ENCODE data around the gene LIMS1. TPM values are rescaled to one million over a fixed set of nuclear protein-coding genes. Genes with fewer than 3 reads are reported as not detected.

Gene LIMS1
- polyA plus RNA-seq, 3 donors, result 44.0 to 130 (median 124) TPM

DNA sequence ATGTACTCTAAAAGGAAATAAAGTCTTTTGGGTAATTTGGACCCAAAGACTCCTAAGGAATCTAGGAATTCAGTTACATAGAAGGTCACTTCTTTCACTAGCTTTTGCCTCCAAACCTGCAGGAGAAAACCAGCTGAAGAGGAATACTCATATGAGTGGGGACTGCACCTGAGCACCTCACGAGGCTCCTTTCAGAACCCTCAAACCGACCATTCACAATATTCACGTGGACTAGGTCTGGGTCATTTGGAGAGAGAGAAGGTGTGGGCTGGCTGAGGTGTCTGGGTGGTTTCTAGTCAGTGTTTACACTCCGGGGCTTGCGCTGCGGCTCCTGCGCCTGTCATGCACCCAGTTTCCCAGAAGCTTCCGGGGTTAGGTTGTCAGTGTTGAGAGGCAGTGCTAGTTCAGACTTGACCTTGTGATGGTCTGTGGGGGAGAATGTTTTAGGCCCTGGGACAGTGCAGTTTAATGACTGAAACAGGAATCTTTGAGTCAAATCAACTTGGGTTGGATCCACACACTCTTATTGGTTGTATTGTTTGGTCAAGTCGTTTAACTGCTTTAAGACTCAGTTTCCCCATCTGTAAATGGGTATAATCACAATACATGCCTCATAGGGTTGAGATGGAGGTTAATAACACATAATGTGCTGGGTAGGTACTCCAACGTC lies 78.4 kb downstream of the LIMS1 start:
- H3K36me3 Mint-ChIP-seq, result peaks cover 56 to 59% of the 10 kb centered on the region in 2 donors
- Histone ChIP-seq H3K4me2 (replicated peaks; ENCODE audit: extremely low read depth, low read length, poor library complexity, severe bottlenecking) (no peak overlapping the region), H3K4me1 (ENCODE audit: control insufficient read depth in 1 of 2, insufficient read depth in 2 of 2, low read length in 2 of 2) (peaks cover 2 to 4% of the 10 kb centered on the region in 2 donors), H3K36me3 (replicated peaks in 1 of 2; ENCODE audit: control insufficient read depth in 1 of 2, insufficient read depth in 2 of 2, low read length in 2 of 2) (peaks cover 11 to 59% of the 10 kb centered on the region in 2 donors), H3K4me3 (replicated peaks in 1 of 3; ENCODE audit: low read depth in 2 of 3, low read length in 3 of 3) (no peak overlapping the region), H3K79me2 (ENCODE audit: insufficient read depth, low read length) (peaks cover 97% of the 10 kb centered on the region), H2AFZ (ENCODE audit: insufficient read depth, low read depth, low read length, poor library complexity, severe bottlenecking) (no peak overlapping the region), H4K20me1 (ENCODE audit: insufficient read depth, low read length) (peaks cover 88% of the 10 kb centered on the region), H3K9ac (ENCODE audit: insufficient read depth, low read length, poor library complexity, severe bottlenecking) (no peak overlapping the region), H3K27me3 (ENCODE audit: control insufficient read depth in 2 of 2, insufficient read depth in 2 of 2, low read length in 2 of 2) (no peaks in the 10 kb centered on the region), H3K9me3 (replicated peaks in 1 of 2; ENCODE audit: control insufficient read depth in 1 of 2, insufficient read depth in 1 of 2, low read length in 2 of 2) (no peaks in the 10 kb centered on the region), H3K27ac (ENCODE audit: low read depth in 1 of 2, low read length in 2 of 2) (peak overlapping the region in 1 of 2 donors; percentile 50)
- H3K27me3 Mint-ChIP-seq (ENCODE audit: low read depth in 3 of 3), result no peaks in the 10 kb centered on the region
- H3K4me3 Mint-ChIP-seq, result no peak overlapping the region
- intact Hi-C loops (cut with micrococcal nuclease), result no loop called here
- 88% methylated on average over 7 of the region's 10 CpGs for WGBS (ENCODE audit: insufficient coverage)
- H3K9me3 Mint-ChIP-seq, result no peaks in the 10 kb centered on the region
- TF ChIP-seq, protein P1, sequence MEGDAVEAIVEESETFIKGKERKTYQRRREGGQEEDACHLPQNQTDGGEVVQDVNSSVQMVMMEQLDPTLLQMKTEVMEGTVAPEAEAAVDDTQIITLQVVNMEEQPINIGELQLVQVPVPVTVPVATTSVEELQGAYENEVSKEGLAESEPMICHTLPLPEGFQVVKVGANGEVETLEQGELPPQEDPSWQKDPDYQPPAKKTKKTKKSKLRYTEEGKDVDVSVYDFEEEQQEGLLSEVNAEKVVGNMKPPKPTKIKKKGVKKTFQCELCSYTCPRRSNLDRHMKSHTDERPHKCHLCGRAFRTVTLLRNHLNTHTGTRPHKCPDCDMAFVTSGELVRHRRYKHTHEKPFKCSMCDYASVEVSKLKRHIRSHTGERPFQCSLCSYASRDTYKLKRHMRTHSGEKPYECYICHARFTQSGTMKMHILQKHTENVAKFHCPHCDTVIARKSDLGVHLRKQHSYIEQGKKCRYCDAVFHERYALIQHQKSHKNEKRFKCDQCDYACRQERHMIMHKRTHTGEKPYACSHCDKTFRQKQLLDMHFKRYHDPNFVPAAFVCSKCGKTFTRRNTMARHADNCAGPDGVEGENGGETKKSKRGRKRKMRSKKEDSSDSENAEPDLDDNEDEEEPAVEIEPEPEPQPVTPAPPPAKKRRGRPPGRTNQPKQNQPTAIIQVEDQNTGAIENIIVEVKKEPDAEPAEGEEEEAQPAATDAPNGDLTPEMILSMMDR (IDR thresholded peaks at IDR 0.05), result no peak
- H3K4me1 Mint-ChIP-seq, result peaks cover 43% of the 10 kb centered on the region
- DNase-seq, result no peak
- H3K27ac Mint-ChIP-seq, result peak overlapping the region; percentile 16 to 80 (median 66)

DNA sequence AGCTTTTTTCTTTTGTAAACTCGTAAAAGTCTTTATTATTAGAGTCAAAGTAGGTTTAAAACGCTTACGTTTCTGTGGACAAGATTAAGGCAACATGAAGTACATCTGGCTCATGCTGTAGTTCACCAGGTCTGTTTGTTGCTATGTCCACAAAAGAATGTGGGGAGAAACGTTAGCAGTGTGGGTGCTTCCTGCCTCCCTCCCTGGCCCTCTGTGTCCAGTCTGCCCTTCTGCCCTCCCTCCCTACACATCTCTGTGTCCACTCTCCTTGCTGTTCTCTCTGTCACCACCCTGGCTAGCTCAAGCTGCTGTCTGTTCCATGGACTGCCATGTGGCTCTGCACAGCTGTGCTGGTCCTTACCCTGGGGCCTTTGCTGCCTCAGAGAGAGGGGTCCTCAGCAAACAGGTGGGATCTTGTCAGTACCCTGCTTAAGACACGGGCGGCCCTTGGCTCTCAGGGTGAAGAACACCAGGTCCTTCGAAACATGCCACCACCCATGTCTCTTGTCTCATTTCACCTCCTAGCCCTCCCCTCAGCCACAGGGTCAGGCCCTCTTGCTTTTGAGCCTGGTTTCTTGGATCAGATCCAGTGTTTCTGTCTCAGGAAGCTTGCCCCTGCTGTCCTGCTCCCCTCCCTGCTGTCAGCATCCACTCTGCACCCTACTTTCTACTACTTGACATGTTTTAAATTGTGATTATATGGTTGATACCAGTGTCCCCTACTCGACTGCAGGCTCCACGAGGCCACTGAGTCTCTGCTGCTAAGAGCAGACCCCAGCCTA lies 79.2 kb downstream of the LIMS1 start:
- peak overlapping the region in 6 of 7 donors; percentile 54 to 90 (median 80) for H3K27ac Mint-ChIP-seq
- WGBS (ENCODE audit: insufficient coverage), result 92% methylated on average over 8 of the region's 9 CpGs

More for the DNA sequence above, 79.2 kb downstream of the LIMS1 start:
- peaks cover 88% of the 10 kb centered on the region for H4K20me1 ChIP-seq (ENCODE audit: insufficient read depth, low read length)
- H3K27ac ChIP-seq (ENCODE audit: low read depth in 1 of 2, low read length in 2 of 2), result peak overlapping the region in 1 of 2 donors; percentile 49
- Mint-ChIP-seq H3K4me1 (peaks cover 48% of the 10 kb centered on the region), H3K36me3 (peaks cover 54 to 55% of the 10 kb centered on the region in 2 donors), H3K4me3 (no peak overlapping the region), H3K9me3 (no peaks in the 10 kb centered on the region), H3K27me3 (ENCODE audit: low read depth in 3 of 3) (no peaks in the 10 kb centered on the region)
- no peaks in the 10 kb centered on the region for H3K9me3 ChIP-seq (replicated peaks in 1 of 2; ENCODE audit: control insufficient read depth in 1 of 2, insufficient read depth in 1 of 2, low read length in 2 of 2)
- peaks cover 97% of the 10 kb centered on the region for H3K79me2 ChIP-seq (ENCODE audit: insufficient read depth, low read length)
- DNase-seq, result no peak
- H3K4me1 ChIP-seq (ENCODE audit: control insufficient read depth in 1 of 2, insufficient read depth in 2 of 2, low read length in 2 of 2), result peaks cover 2 to 10% of the 10 kb centered on the region in 2 donors
- intact Hi-C loops (cut with micrococcal nuclease), result no loop called here
- no peaks in the 10 kb centered on the region for H3K27me3 ChIP-seq (ENCODE audit: control insufficient read depth in 2 of 2, insufficient read depth in 2 of 2, low read length in 2 of 2)
- H3K36me3 ChIP-seq (replicated peaks in 1 of 2; ENCODE audit: control insufficient read depth in 1 of 2, insufficient read depth in 2 of 2, low read length in 2 of 2), result peaks cover 11 to 59% of the 10 kb centered on the region in 2 donors
- no peak overlapping the region for H3K9ac ChIP-seq (ENCODE audit: insufficient read depth, low read length, poor library complexity, severe bottlenecking)
- no peak overlapping the region for H3K4me3 ChIP-seq (replicated peaks in 1 of 3; ENCODE audit: low read depth in 2 of 3, low read length in 3 of 3)
- TF ChIP-seq, protein P1 (IDR thresholded peaks at IDR 0.05), result no peak
- no peak overlapping the region for H2AFZ ChIP-seq (ENCODE audit: insufficient read depth, low read depth, low read length, poor library complexity, severe bottlenecking)
- no peak overlapping the region for H3K4me2 ChIP-seq (replicated peaks; ENCODE audit: extremely low read depth, low read length, poor library complexity, severe bottlenecking)

Measured in CD14-positive monocyte (primary cell).